Gastrocnemius medialis (tissue), 4 donors: ENCODE results near the gene PLAC9. TPM values are rescaled to one million over a fixed set of nuclear protein-coding genes. Genes with fewer than 3 reads are reported as not detected.

ENCODE experiments used
- ATAC-seq, 2 donors: fragments of 150-250 bp; one replicate each; pipeline ENCODE4 v1.9.1; 2016
- DNase-seq, 2 donors: peaks; one replicate each; pipeline ENCODE4 v3.0.0-alpha.2; 2019
- H3K27ac ChIP-seq, 4 donors: fragments of 200-600 bp; sonication (generic); 1 replicate in 1 of 4; 2 replicates in 3 of 4; pipeline ENCODE4 v1.5.1; 2016 to 2018; ENCODE audit warnings: mild to moderate bottlenecking in 2 of 4, moderate library complexity in 1 of 4
- H3K27me3 ChIP-seq, 3 donors: fragments of 200-600 bp; sonication (generic) in 2 of 3; 1 replicate in 1 of 3; 2 replicates in 2 of 3; pipeline versions ENCODE4 v1.5.1 to v1.6.0; 2016 to 2019; ENCODE audit warnings: mild to moderate bottlenecking in 1 of 3, moderate library complexity in 1 of 3
- H3K36me3 ChIP-seq, 2 donors: fragments of 200-600 bp; sonication (generic) in 1 of 2; one replicate each; pipeline ENCODE4 v1.5.1; 2017 to 2018
- H3K4me1 ChIP-seq, 2 donors: fragments of 200-600 bp; sonication (generic) in 1 of 2; one replicate each; pipeline ENCODE4 v1.5.1; 2016 to 2017; ENCODE audit warnings: mild to moderate bottlenecking in 2 of 2
- H3K4me3 ChIP-seq, 4 donors: fragments of 200-600 bp; sonication (generic) in 3 of 4; 1 replicate in 1 of 4; 2 replicates in 3 of 4; pipeline ENCODE4 v1.5.1; 2016 to 2019; ENCODE audit warnings: mild to moderate bottlenecking in 2 of 4
- H3K9me3 ChIP-seq, 3 donors: fragments of 200-600 bp; sonication (generic) in 2 of 3; 1 replicate in 1 of 3; 2 replicates in 2 of 3; pipeline ENCODE4 v1.5.1; 2016 to 2019
- CTCF ChIP-seq, 5 experiments: fragments of 450-650 bp in 3 of 5; fragments of 200-600 bp in 2 of 5; sonication (generic) in 2 of 5; IDR thresholded peaks in 4 of 5; conservative IDR thresholded peaks in 1 of 5; 1 replicate in 4 of 5; 2 replicates in 1 of 5; pipeline ENCODE4 v1.5.1; 2016 to 2019; ENCODE audit warnings: antibody characterized with exemption in 5 of 5, mild to moderate bottlenecking in 3 of 5, moderate library complexity in 3 of 5
- POLR2A ChIP-seq, 2 donors: fragments of 450-650 bp; IDR thresholded peaks; one replicate each; pipeline ENCODE4 v1.6.1; 2017; ENCODE audit warnings: antibody characterized with exemption in 2 of 2, mild to moderate bottlenecking in 2 of 2, moderate library complexity in 2 of 2
- in situ Hi-C, 4 donors: fragments of 200-750 bp; cut with MboI; loops; one replicate each; pipeline versions ENCODE4 v1.15.0 to v1.8.0; 2017; ENCODE audit warnings: low sequenced_read_pairs in 4 of 4
- intact Hi-C: fragments of 100-400 bp; cut with DNase I; formaldehyde crosslinking; loops from one replicate; pipeline ENCODE4 v1.15.1; 2023; ENCODE audit warnings: low total_unique reads
- total RNA-seq, 4 donors: library from RNA; depleted of rRNA; stranded (reverse); fragments of >200 nt; gene quantifications; one replicate each; pipeline versions ENCODE4 v1.1.0 to v1.2.3, GENCODE V29; 2016

The PLAC9 gene
- total RNA-seq, 4 donors from 2014 or later: 4.6 to 16.1 (median 6.9) TPM

GRCh38 chr10:80187060-80187459, 54.5 kb downstream of the PLAC9 start:
- intact Hi-C loops: no loop called here
- Histone ChIP-seq H3K27ac (peak overlapping the region; percentile 71 to 84 (median 76)), H3K36me3 (no peaks in the 10 kb centered on the region), H3K4me1 (peaks cover 86 to 94% of the 10 kb centered on the region in 2 donors), H3K4me3 (no peak overlapping the region), H3K27me3 (no peaks in the 10 kb centered on the region), H3K9me3 (no peaks in the 10 kb centered on the region)
- DNase-seq (no peak), ATAC-seq (no peak)
- in situ Hi-C loops: no loop called here
- TF ChIP-seq POLR2A (IDR thresholded peaks at IDR 0.05) (no peak), CTCF (IDR thresholded peaks at IDR 0.05 in 4 of 5, conservative IDR thresholded peaks at IDR 0.05 in 1 of 5) (no peak)

DNA sequence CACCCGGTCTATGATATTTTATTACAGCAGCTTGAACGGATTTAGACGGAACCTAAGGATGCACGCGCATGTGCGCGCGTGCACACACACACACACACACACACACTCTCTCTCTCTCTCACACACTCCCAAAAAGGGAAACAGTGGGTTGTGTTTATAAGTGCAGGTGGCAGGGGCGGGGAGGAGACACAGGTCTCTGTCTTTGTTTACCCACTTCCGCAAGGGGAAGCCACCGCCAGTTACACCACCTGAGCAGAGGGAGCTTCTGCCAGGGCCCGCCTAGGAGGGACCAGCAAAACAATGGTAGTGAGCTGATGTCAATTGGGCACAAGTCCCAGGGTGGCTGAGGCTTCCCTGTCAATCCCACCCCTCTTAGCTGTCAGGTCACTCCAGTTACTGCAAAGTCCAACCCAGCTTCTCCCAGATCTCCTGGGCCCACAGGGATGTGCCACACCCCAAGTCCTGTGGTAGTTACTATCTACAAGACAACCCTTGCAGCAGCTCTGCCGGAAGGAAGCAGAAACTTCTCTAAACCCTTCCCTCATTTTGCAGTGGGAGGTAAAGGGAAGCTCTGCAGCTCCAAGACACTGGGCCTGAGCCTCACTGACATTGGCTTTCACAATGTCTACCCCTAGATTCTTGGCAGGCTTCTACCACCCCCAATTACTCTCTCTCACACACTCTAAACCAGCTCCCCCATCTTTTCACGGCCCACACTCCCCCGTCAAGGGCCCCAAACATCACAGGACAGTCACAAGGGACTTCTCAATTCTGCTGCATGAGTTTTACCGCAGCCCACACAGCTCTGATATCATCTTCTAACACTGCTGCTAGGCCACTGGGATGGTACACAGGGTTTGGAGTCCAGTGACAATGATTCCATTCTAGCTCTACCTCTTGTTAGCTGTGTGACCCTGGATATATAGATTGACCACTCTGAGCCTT, 55.2 kb downstream of the PLAC9 start:
- ATAC-seq (no peak), DNase-seq (no peak)
- peaks cover 84 to 96% of the 10 kb centered on the region in 2 donors for H3K4me1 ChIP-seq
- no peak overlapping the region for H3K4me3 ChIP-seq
- in situ Hi-C loops: no loop called here
- no peaks in the 10 kb centered on the region for H3K27me3 ChIP-seq
- no peaks in the 10 kb centered on the region for H3K9me3 ChIP-seq
- peak overlapping the region; percentile 71 to 84 (median 76) for H3K27ac ChIP-seq
- H3K36me3 ChIP-seq: no peaks in the 10 kb centered on the region
- TF ChIP-seq CTCF (IDR thresholded peaks at IDR 0.05 in 4 of 5, conservative IDR thresholded peaks at IDR 0.05 in 1 of 5) (no peak), POLR2A (IDR thresholded peaks at IDR 0.05) (no peak)
- intact Hi-C loops: no loop called here

GRCh38 chr10:80188713-80189112, 56.2 kb downstream of the PLAC9 start:
- intact Hi-C loops: no loop called here
- no peak overlapping the region for H3K4me3 ChIP-seq
- peaks cover 80 to 86% of the 10 kb centered on the region in 2 donors for H3K4me1 ChIP-seq
- ATAC-seq (no peak), DNase-seq (no peak)
- no peaks in the 10 kb centered on the region for H3K9me3 ChIP-seq
- no peaks in the 10 kb centered on the region for H3K36me3 ChIP-seq
- in situ Hi-C loops: no loop called here
- TF ChIP-seq POLR2A (IDR thresholded peaks at IDR 0.05): no peak
- no peak for TF ChIP-seq CTCF (IDR thresholded peaks at IDR 0.05 in 4 of 5, conservative IDR thresholded peaks at IDR 0.05 in 1 of 5)
- H3K27me3 ChIP-seq: no peaks in the 10 kb centered on the region
- peak overlapping the region; percentile 71 to 84 (median 76) for H3K27ac ChIP-seq

- no peaks in the 10 kb centered on the region for H3K9me3 ChIP-seq
- TF ChIP-seq CTCF (IDR thresholded peaks at IDR 0.05 in 4 of 5, conservative IDR thresholded peaks at IDR 0.05 in 1 of 5): no peak
- TF ChIP-seq POLR2A (IDR thresholded peaks at IDR 0.05): no peak
- H3K4me1 ChIP-seq: peaks cover 86% of the 10 kb centered on the region in 2 donors
- ATAC-seq (peak; percentile 51 to 57), DNase-seq (peak; percentile 76 to 84)
- H3K27me3 ChIP-seq: no peaks in the 10 kb centered on the region
- H3K27ac ChIP-seq: peak overlapping the region; percentile 73 to 97 (median 90)
- intact Hi-C loops: no loop called here
- in situ Hi-C loops: no loop called here
- no peak overlapping the region for H3K4me3 ChIP-seq
- H3K36me3 ChIP-seq: no peaks in the 10 kb centered on the region
Observed at GRCh38 chr10:80191589-80192270, 59.2 kb downstream of the PLAC9 start.
